Osteoblast (primary cell): ENCODE results near the gene BNC1. TPM values are rescaled to one million over a fixed set of nuclear protein-coding genes. Genes with fewer than 3 reads are reported as not detected.

Source experiments
- DNase-seq: peaks from one replicate; pipeline ENCODE4 v3.0.0; 2011; ENCODE audit warnings: low spot score, mixed read lengths; ENCODE audit not compliant: insufficient read length; ENCODE audit errors: missing footprints
- H2AFZ ChIP-seq: 2 replicates; pipeline ENCODE4 v1.6.0; 2011; ENCODE audit warnings: mild to moderate bottlenecking, low read length
- H3K27ac ChIP-seq: 2 replicates; pipeline ENCODE4 v1.5.1; 2011; ENCODE audit warnings: mild to moderate bottlenecking, low read depth, low read length, moderate library complexity
- H3K27me3 ChIP-seq: 2 replicates; pipeline ENCODE4 v1.6.0; 2012; ENCODE audit warnings: mild to moderate bottlenecking, control low read depth, inconsistent platforms, low read length, moderate library complexity; ENCODE audit not compliant: insufficient read depth
- H3K36me3 ChIP-seq: 2 replicates; pipeline ENCODE4 v1.5.1; 2011; ENCODE audit warnings: mild to moderate bottlenecking, low read length, control low read depth, moderate library complexity; ENCODE audit not compliant: insufficient read depth
- H3K4me1 ChIP-seq: 2 replicates; pipeline ENCODE4 v1.5.1; 2011; ENCODE audit warnings: mild to moderate bottlenecking, low read length, control low read depth, moderate library complexity; ENCODE audit not compliant: insufficient read depth
- H3K4me2 ChIP-seq: 2 replicates; pipeline ENCODE4 v1.6.0; 2011; ENCODE audit warnings: mild to moderate bottlenecking, low read length; ENCODE audit not compliant: insufficient read depth
- H3K4me3 ChIP-seq: fragments of 200-600 bp; sonication (generic); 3 replicates; pipeline ENCODE4 v1.5.1; 2012; ENCODE audit warnings: mild to moderate bottlenecking, low read length, inconsistent platforms; ENCODE audit not compliant: insufficient read depth
- H3K79me2 ChIP-seq: 2 replicates; pipeline ENCODE4 v1.6.0; 2012; ENCODE audit warnings: mild to moderate bottlenecking, low read length, control low read depth, inconsistent platforms; ENCODE audit not compliant: insufficient read depth
- H3K9me3 ChIP-seq: 2 replicates; pipeline ENCODE4 v1.5.1; 2011; ENCODE audit warnings: low read depth, low read length, control low read depth
- H4K20me1 ChIP-seq: 2 replicates; pipeline ENCODE4 v1.6.0; 2012; ENCODE audit warnings: mild to moderate bottlenecking, low read length, control low read depth; ENCODE audit not compliant: insufficient read depth
- total RNA-seq: library from RNA; depleted of rRNA; stranded (reverse); fragments of >200 nt; gene quantifications from 2 replicates; pipeline ENCODE4 v1.2.3, GENCODE V29; 2012
- TF ChIP-seq, protein P1 (sequence below): IDR thresholded peaks from 2 replicates; pipeline ENCODE4 v1.5.1; 2011; ENCODE audit warnings: mild to moderate bottlenecking, low read depth, low read length, moderate library complexity; ENCODE audit errors: extremely low read depth

The BNC1 gene
- total RNA-seq, 1 donor = 3.3 TPM

- Histone ChIP-seq H4K20me1 (no peaks in the 10 kb centered on the region), H3K4me1 (peaks cover 53% of the 10 kb centered on the region), H3K27ac (peak overlapping the region; percentile 86), H2AFZ (no peak overlapping the region), H3K4me3 (no peak overlapping the region), H3K36me3 (no peaks in the 10 kb centered on the region), H3K9me3 (no peaks in the 10 kb centered on the region), H3K27me3 (no peaks in the 10 kb centered on the region), H3K79me2 (peaks cover 25% of the 10 kb centered on the region), H3K4me2 (peak overlapping the region; percentile 61)
- peak; percentile 94 for DNase-seq
- TF ChIP-seq, protein P1, sequence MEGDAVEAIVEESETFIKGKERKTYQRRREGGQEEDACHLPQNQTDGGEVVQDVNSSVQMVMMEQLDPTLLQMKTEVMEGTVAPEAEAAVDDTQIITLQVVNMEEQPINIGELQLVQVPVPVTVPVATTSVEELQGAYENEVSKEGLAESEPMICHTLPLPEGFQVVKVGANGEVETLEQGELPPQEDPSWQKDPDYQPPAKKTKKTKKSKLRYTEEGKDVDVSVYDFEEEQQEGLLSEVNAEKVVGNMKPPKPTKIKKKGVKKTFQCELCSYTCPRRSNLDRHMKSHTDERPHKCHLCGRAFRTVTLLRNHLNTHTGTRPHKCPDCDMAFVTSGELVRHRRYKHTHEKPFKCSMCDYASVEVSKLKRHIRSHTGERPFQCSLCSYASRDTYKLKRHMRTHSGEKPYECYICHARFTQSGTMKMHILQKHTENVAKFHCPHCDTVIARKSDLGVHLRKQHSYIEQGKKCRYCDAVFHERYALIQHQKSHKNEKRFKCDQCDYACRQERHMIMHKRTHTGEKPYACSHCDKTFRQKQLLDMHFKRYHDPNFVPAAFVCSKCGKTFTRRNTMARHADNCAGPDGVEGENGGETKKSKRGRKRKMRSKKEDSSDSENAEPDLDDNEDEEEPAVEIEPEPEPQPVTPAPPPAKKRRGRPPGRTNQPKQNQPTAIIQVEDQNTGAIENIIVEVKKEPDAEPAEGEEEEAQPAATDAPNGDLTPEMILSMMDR = no peak
Measured at GRCh38 chr15:83285979-83286553, 1.6 kb upstream of the BNC1 start.

GRCh38 chr15:83285284-83285978 lies 967 bp upstream of the BNC1 start:
- H3K4me3 ChIP-seq = peak overlapping the region; percentile 60

GRCh38 chr15:83283813-83284558 lies 478 bp downstream of the BNC1 start:
- peak overlapping the region; percentile 73 for H2AFZ ChIP-seq
- H4K20me1 ChIP-seq = no peaks in the 10 kb centered on the region
- H3K9me3 ChIP-seq = no peaks in the 10 kb centered on the region
- H3K27me3 ChIP-seq = no peaks in the 10 kb centered on the region
- peak overlapping the region; percentile 83 for H3K4me3 ChIP-seq
- TF ChIP-seq, protein P1 = no peak
- H3K36me3 ChIP-seq = no peaks in the 10 kb centered on the region
- H3K79me2 ChIP-seq = peaks cover 41% of the 10 kb centered on the region
- peak; percentile 85 for DNase-seq
- peaks cover 44% of the 10 kb centered on the region for H3K4me1 ChIP-seq
- peak overlapping the region; percentile 75 for H3K4me2 ChIP-seq
- peak overlapping the region; percentile 85 for H3K27ac ChIP-seq

More at GRCh38 chr15:83285284-83285978, 967 bp upstream of the BNC1 start:
- Histone ChIP-seq H4K20me1 (no peaks in the 10 kb centered on the region), H3K4me1 (peaks cover 53% of the 10 kb centered on the region), H3K9me3 (no peaks in the 10 kb centered on the region), H3K79me2 (peaks cover 31% of the 10 kb centered on the region), H3K27ac (peak overlapping the region; percentile 86), H3K36me3 (no peaks in the 10 kb centered on the region), H3K27me3 (no peaks in the 10 kb centered on the region), H3K4me2 (peak overlapping the region; percentile 61), H2AFZ (no peak overlapping the region)
- TF ChIP-seq, protein P1 = no peak
- DNase-seq = peak; percentile 77
